OCI-LY7 (cell line): Measurements from ENCODE around the gene SHQ1. TPM values are rescaled to one million over a fixed set of nuclear protein-coding genes. Genes with fewer than 3 reads are reported as not detected.

Experiments
- BruUV-seq: library from RNA; stranded (reverse); fragments of 400-500 nt; replicated peaks from 2 replicates; lab custom pipeline; 2021; lab: Mats Ljungman, UMichigan
- CTCF ChIA-PET: fragments of 300-600 bp; sonication (Branson Sonifier 250); formaldehyde crosslinking; loops from one replicate; lab custom pipeline; 2022; ENCODE audit warnings: antibody characterized with exemption; ENCODE audit not compliant: unreplicated experiment; lab: Charles Lee
- POLR2A ChIA-PET: fragments of 300-600 bp; sonication (Branson Sonifier 250); formaldehyde crosslinking; loops from one replicate; lab custom pipeline; 2022; ENCODE audit warnings: antibody characterized with exemption; lab: Charles Lee
- DNase-seq: peaks from one replicate; pipeline ENCODE4 v3.0.0-alpha.2; 2015; ENCODE audit warnings: low spot score
- H2AFZ ChIP-seq: fragments of 200-600 bp; sonication (generic), shearing (Covaris generic); 2 replicates; pipeline ENCODE4 v1.6.1; 2014; ENCODE audit warnings: mild to moderate bottlenecking, antibody characterized with exemption, low read length, moderate library complexity
- H3K27ac ChIP-seq: fragments of 200-600 bp; sonication (generic); 2 replicates; pipeline ENCODE4 v1.5.1; 2014; ENCODE audit warnings: mixed run types, low read depth, mild to moderate bottlenecking, moderate library complexity, low read length, inconsistent platforms; ENCODE audit not compliant: poor library complexity, severe bottlenecking
- H3K36me3 ChIP-seq: fragments of 200-600 bp; sonication (generic); 2 replicates; pipeline ENCODE4 v1.6.1; 2014; ENCODE audit warnings: mild to moderate bottlenecking, antibody characterized with exemption, low read length, moderate library complexity, mixed read lengths; ENCODE audit not compliant: insufficient read depth
- H3K4me1 ChIP-seq: fragments of 200-600 bp; sonication (generic); 2 replicates; pipeline ENCODE4 v1.5.1; 2014; ENCODE audit warnings: mild to moderate bottlenecking, low read length; ENCODE audit not compliant: insufficient read depth, poor library complexity, severe bottlenecking
- H3K4me2 ChIP-seq: fragments of 200-600 bp; sonication (generic); 2 replicates; pipeline ENCODE4 v1.6.1; 2014; ENCODE audit warnings: mild to moderate bottlenecking, low read length
- H3K4me3 ChIP-seq: fragments of 200-600 bp; sonication (generic); 2 replicates; pipeline ENCODE4 v1.5.1; 2014; ENCODE audit warnings: mild to moderate bottlenecking, low read depth, low read length; ENCODE audit not compliant: poor library complexity, severe bottlenecking
- H3K79me2 ChIP-seq: fragments of 200-600 bp; sonication (generic); 2 replicates; pipeline ENCODE4 v1.6.1; 2016; ENCODE audit warnings: low read depth, mild to moderate bottlenecking, low read length, moderate library complexity, mixed read lengths; ENCODE audit not compliant: insufficient read depth
- H3K9me2 ChIP-seq: fragments of 200-600 bp; sonication (generic); 2 replicates; pipeline ENCODE4 v1.6.1; 2016; ENCODE audit warnings: mild to moderate bottlenecking, low read length, mixed read lengths; ENCODE audit not compliant: insufficient read depth
- H3K9me3 ChIP-seq: fragments of 200-600 bp; sonication (generic); 2 replicates; pipeline ENCODE4 v1.6.1; 2014; ENCODE audit warnings: mild to moderate bottlenecking, mixed run types, low read length, mixed read lengths
- H4K20me1 ChIP-seq: fragments of 200-600 bp; sonication (generic); 2 replicates; pipeline ENCODE4 v1.6.1; 2014; ENCODE audit warnings: mild to moderate bottlenecking, antibody characterized with exemption, low read length, moderate library complexity, mixed read lengths; ENCODE audit not compliant: insufficient read depth
- EZH2phosphoT487 ChIP-seq: fragments of 200-600 bp; sonication (generic); IDR thresholded peaks from 2 replicates; pipeline ENCODE4 v1.6.1; 2018; ENCODE audit warnings: low read depth, borderline replicate concordance, mild to moderate bottlenecking, mixed run types, antibody characterized with exemption, low read length, moderate library complexity, mixed read lengths
- intact Hi-C: fragments of 100-400 bp; cut with micrococcal nuclease; formaldehyde crosslinking; loops from one replicate; pipeline ENCODE4 v1.10.0; 2022; ENCODE audit not compliant: unreplicated experiment
- total RNA-seq, 2 experiments: library from RNA; depleted of rRNA in 1 of 2; stranded (reverse); fragments of >200 nt in 1 of 2; shearing (Covaris generic) in 1 of 2; gene quantifications; 2 replicates each; pipeline ENCODE4 v1.2.3, GENCODE V29; 2014 to 2022
- TF ChIP-seq, protein P1 (sequence below): fragments of 200-600 bp; sonication (generic); conservative IDR thresholded peaks from 2 replicates; pipeline ENCODE4 v1.5.1; 2014; ENCODE audit warnings: mild to moderate bottlenecking, antibody characterized with exemption, low read length, moderate library complexity, mixed read lengths

The SHQ1 gene
- total RNA-seq, 2 experiments from 2014 or later = 19.7 to 34.9 TPM

DNA sequence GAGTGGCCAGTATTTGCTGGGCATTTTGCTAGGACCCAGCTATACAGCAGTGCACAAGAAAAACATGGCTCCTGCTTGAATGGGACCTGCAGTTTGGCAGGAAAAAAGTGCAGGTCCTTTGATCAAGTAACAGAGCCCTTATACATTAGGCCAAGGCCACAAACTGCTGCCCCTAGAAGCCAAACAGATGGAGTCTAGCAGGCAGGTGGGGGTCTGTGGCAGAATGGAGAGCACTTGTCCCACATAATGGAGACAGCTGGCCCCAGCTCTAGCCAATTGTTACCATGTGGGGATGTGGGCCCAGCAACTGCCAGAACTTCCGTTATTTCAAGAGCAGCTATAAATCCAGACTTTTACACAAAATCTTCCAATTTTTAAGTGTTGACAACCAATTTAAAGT is 79.3 kb downstream of the SHQ1 start:
- Histone ChIP-seq H3K27ac (no peak overlapping the region), H3K4me1 (no peaks in the 10 kb centered on the region), H3K9me2 (no peaks in the 10 kb centered on the region), H3K4me3 (no peak overlapping the region), H4K20me1 (no peaks in the 10 kb centered on the region), H2AFZ (no peak overlapping the region), H3K4me2 (no peak overlapping the region), H3K9me3 (no peaks in the 10 kb centered on the region), H3K79me2 (no peaks in the 10 kb centered on the region), H3K36me3 (peaks cover 10% of the 10 kb centered on the region)
- intact Hi-C loops = no loop called here
- BruUV-seq = no TSS peak
- DNase-seq = no peak
- ChIA-PET POLR2A (interaction anchor here (2.2 kb wide), 1 partner anchor 15 kb away, joined by 6 read pairs; no protein-coding TSS in a partner anchor), CTCF (no interaction called here)
- TF ChIP-seq, protein P1, sequence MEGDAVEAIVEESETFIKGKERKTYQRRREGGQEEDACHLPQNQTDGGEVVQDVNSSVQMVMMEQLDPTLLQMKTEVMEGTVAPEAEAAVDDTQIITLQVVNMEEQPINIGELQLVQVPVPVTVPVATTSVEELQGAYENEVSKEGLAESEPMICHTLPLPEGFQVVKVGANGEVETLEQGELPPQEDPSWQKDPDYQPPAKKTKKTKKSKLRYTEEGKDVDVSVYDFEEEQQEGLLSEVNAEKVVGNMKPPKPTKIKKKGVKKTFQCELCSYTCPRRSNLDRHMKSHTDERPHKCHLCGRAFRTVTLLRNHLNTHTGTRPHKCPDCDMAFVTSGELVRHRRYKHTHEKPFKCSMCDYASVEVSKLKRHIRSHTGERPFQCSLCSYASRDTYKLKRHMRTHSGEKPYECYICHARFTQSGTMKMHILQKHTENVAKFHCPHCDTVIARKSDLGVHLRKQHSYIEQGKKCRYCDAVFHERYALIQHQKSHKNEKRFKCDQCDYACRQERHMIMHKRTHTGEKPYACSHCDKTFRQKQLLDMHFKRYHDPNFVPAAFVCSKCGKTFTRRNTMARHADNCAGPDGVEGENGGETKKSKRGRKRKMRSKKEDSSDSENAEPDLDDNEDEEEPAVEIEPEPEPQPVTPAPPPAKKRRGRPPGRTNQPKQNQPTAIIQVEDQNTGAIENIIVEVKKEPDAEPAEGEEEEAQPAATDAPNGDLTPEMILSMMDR = no peak

DNA sequence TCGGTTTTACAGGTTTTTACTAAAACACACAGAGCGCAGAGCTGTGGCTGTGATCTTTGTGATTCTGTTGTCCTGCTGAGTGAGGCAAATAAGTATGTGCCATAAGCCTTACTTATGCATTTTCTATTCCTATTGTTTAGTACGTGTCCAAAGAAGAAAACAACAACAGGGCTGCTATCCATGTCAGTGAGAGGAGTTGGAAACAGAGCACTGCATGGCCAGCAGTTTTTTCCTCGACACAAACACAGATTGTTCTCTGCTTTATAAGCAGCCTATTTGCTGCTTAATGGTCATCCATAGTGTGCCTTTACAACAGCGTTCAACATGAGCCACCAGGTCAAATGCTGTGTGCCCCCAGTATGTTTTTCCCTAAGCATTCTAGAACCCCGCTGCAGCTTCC is 79.8 kb downstream of the SHQ1 start:
- no peak for DNase-seq
- H3K27ac ChIP-seq = no peak overlapping the region
- ChIA-PET CTCF (no interaction called here), POLR2A (interaction anchor here (2.2 kb wide), 1 partner anchor 15 kb away, joined by 6 read pairs; no protein-coding TSS in a partner anchor)
- no peaks in the 10 kb centered on the region for H3K9me2 ChIP-seq
- BruUV-seq = no TSS peak
- TF ChIP-seq, protein P1 = no peak
- no peak for TF ChIP-seq EZH2phosphoT487
- no peak overlapping the region for H2AFZ ChIP-seq
- H3K36me3 ChIP-seq = peaks cover 7% of the 10 kb centered on the region
- no peaks in the 10 kb centered on the region for H3K79me2 ChIP-seq
- intact Hi-C loops = no loop called here
- no peaks in the 10 kb centered on the region for H3K9me3 ChIP-seq
- H4K20me1 ChIP-seq = no peaks in the 10 kb centered on the region
- H3K4me1 ChIP-seq = no peaks in the 10 kb centered on the region
- no peak overlapping the region for H3K4me2 ChIP-seq
- no peak overlapping the region for H3K4me3 ChIP-seq

DNA sequence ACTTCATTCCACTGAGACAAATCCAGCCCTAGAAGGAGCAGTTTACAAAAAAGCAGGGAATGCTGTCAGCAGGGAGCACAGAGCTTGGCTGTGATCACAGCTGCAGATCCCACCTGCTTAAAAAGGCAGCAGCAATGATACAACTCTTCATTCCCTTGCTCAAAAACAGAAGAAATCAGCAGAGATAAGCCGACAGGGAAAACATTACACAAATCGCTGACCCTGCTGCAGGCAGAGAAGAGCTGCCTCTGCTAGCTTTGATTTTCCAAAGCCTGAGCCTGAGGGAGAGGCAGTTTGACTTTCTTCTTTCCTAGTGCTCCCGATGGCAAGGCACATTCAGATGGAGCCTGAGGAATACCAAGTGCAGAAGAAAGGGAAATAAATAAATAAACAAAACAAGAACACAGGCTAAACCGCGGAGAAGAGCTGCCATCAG is 80.2 kb downstream of the SHQ1 start:
- TF ChIP-seq, protein P1 = no peak
- no peak for TF ChIP-seq EZH2phosphoT487
- no peaks in the 10 kb centered on the region for H3K9me2 ChIP-seq
- H3K36me3 ChIP-seq = peaks cover 7% of the 10 kb centered on the region
- DNase-seq = no peak
- H3K4me2 ChIP-seq = no peak overlapping the region
- ChIA-PET POLR2A (interaction anchor here (0.6 to 2.2 kb wide), 2 partner anchors 14 to 677 kb away, joined by 4 to 6 read pairs; no protein-coding TSS in a partner anchor), CTCF (no interaction called here)
- H2AFZ ChIP-seq = no peak overlapping the region
- no peaks in the 10 kb centered on the region for H3K4me1 ChIP-seq
- no peak overlapping the region for H3K4me3 ChIP-seq
- H3K27ac ChIP-seq = no peak overlapping the region
- H3K9me3 ChIP-seq = no peaks in the 10 kb centered on the region
- BruUV-seq = no TSS peak
- intact Hi-C loops = no loop called here
- no peaks in the 10 kb centered on the region for H3K79me2 ChIP-seq
- H4K20me1 ChIP-seq = no peaks in the 10 kb centered on the region
